Caki2 (cell line): ENCODE data around the gene NEU3. TPM values are rescaled to one million over a fixed set of nuclear protein-coding genes. Genes with fewer than 3 reads are reported as not detected.
A peak's percentile ranks its signal among the peaks of the same experiment; 100 is the strongest.
"Not testable (repeated sequence)": the region's sequence is repeated elsewhere in the genome, so short reads cannot be mapped to it uniquely, and the experiment has no call there.

Experiments used
- DNase-seq: peaks from one replicate; pipeline ENCODE4 v3.0.0-alpha.2; 2015; ENCODE audit warnings: low read depth
- in situ Hi-C: cut with HindIII; loops from 2 replicates; pipeline ENCODE4 v1.10.0; 2016; ENCODE audit warnings: low sequenced_read_pairs, low pct_unique_long_range_greater_than_20kb, mixed read lengths
- total RNA-seq: library from RNA; depleted of rRNA; stranded (reverse); fragments of >200 nt; shearing (Covaris generic); gene quantifications from 2 replicates; pipeline ENCODE4 v1.2.3, GENCODE V29; 2014; ENCODE audit warnings: low replicate concordance; rRNA removed

The NEU3 gene
- total RNA-seq, 1 experiment from 2014 or later = 1.4 TPM

- in situ Hi-C loops, DNase-seq: not testable (repeated sequence)
Measured at GRCh38 chr11:75044381-75045170, 55.8 kb downstream of the NEU3 start.

- DNase-seq, in situ Hi-C loops: not testable (repeated sequence)
Measured at GRCh38 chr11:75046668-75047067, 57.9 kb downstream of the NEU3 start.

GRCh38 chr11:75047191-75047590, 58.5 kb downstream of the NEU3 start:
- in situ Hi-C loops = no loop called here
- no peak for DNase-seq

GRCh38 chr11:75049501-75050266, 61.0 kb downstream of the NEU3 start:
- DNase-seq, in situ Hi-C loops: not testable (repeated sequence)

- in situ Hi-C loops = no loop called here
- DNase-seq = no peak
Measured at GRCh38 chr11:75050516-75050915, 61.8 kb downstream of the NEU3 start.

GRCh38 chr11:75051043-75051442, 62.3 kb downstream of the NEU3 start:
- in situ Hi-C loops = no loop called here
- DNase-seq = no peak

GRCh38 chr11:75052457-75052856, 63.7 kb downstream of the NEU3 start:
- no peak for DNase-seq
- in situ Hi-C loops = no loop called here

GRCh38 chr11:75055511-75055910, 66.8 kb downstream of the NEU3 start:
- no peak for DNase-seq
- in situ Hi-C loops = no loop called here

GRCh38 chr11:75056814-75057213, 68.1 kb downstream of the NEU3 start:
- no peak for DNase-seq

GRCh38 chr11:75059299-75059698, 70.6 kb downstream of the NEU3 start:
- no peak for DNase-seq
- in situ Hi-C loops = no loop called here

More at GRCh38 chr11:75056814-75057213, 68.1 kb downstream of the NEU3 start:
- in situ Hi-C loops = no loop called here

GRCh38 chr11:75063741-75064314, 75.1 kb downstream of the NEU3 start:
- DNase-seq = peak; percentile 41
- in situ Hi-C loops = no loop called here

- in situ Hi-C loops = no loop called here
- DNase-seq = no peak
Measured at GRCh38 chr11:75066061-75066460, 77.3 kb downstream of the NEU3 start.

Other genes starting within 250 kb of the NEU3 start
- gene RNF169, start 240.1 kb upstream of the NEU3 start, total RNA-seq = 4.8 and 5.1 TPM in 2 replicates
- gene XRRA1, start 39.8 kb upstream of the NEU3 start, total RNA-seq = 14.0 and 26.0 TPM in 2 replicates
- 6.7 and 23.7 TPM in 2 replicates for gene SPCS2, start 39.7 kb upstream of the NEU3 start, total RNA-seq
- gene OR2AT4, start 107.9 kb downstream of the NEU3 start, total RNA-seq = not detected in 2 replicates
- 5.0 and 15.6 TPM in 2 replicates for gene SLCO2B1, start 162.2 kb downstream of the NEU3 start, total RNA-seq